Measurements from ENCODE around the gene ATG101.

GRCh38 chr12:52093346-52093745 lies 23.6 kb downstream of the ATG101 start:
- TF ChIP-seq, protein P1, sequence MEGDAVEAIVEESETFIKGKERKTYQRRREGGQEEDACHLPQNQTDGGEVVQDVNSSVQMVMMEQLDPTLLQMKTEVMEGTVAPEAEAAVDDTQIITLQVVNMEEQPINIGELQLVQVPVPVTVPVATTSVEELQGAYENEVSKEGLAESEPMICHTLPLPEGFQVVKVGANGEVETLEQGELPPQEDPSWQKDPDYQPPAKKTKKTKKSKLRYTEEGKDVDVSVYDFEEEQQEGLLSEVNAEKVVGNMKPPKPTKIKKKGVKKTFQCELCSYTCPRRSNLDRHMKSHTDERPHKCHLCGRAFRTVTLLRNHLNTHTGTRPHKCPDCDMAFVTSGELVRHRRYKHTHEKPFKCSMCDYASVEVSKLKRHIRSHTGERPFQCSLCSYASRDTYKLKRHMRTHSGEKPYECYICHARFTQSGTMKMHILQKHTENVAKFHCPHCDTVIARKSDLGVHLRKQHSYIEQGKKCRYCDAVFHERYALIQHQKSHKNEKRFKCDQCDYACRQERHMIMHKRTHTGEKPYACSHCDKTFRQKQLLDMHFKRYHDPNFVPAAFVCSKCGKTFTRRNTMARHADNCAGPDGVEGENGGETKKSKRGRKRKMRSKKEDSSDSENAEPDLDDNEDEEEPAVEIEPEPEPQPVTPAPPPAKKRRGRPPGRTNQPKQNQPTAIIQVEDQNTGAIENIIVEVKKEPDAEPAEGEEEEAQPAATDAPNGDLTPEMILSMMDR (IDR thresholded peaks at IDR 0.05), result no peak
- TF ChIP-seq EZH2phosphoT487 (IDR thresholded peaks at IDR 0.05) (no peak), EZH2 (IDR thresholded peaks at IDR 0.05) (no peak)

Measured in neural progenitor cell (in vitro differentiated cells).